Measurements from ENCODE around the gene GRIA4. TPM values are rescaled to one million over a fixed set of nuclear protein-coding genes. Genes with fewer than 3 reads are reported as not detected.

The GRIA4 gene
- polyA plus RNA-seq, 2 of the 4 experiments (the other 2 are of a cell fraction), result not detected

GRCh38 chr11:105840391-105840790, 230.5 kb downstream of the GRIA4 start (continued):
- TF ChIP-seq BHLHE40 (IDR thresholded peaks at IDR 0.05; ENCODE audit: low read depth, low read length) (no peak), NPAS2 (CRISPR knock-in tag; IDR thresholded peaks at IDR 0.05; ENCODE audit: borderline replicate concordance) (no peak), PBX3 (IDR thresholded peaks at IDR 0.05) (no peak), HEYL (CRISPR knock-in tag; IDR thresholded peaks at IDR 0.05) (no peak), MAZ (IDR thresholded peaks at IDR 0.05; ENCODE audit: borderline replicate concordance, low read depth, low read length) (no peak), EP300 (IDR thresholded peaks at IDR 0.05) (no peak), MYC (IDR thresholded peaks at IDR 0.05; ENCODE audit: borderline replicate concordance, low read length) (no peak)

DNA sequence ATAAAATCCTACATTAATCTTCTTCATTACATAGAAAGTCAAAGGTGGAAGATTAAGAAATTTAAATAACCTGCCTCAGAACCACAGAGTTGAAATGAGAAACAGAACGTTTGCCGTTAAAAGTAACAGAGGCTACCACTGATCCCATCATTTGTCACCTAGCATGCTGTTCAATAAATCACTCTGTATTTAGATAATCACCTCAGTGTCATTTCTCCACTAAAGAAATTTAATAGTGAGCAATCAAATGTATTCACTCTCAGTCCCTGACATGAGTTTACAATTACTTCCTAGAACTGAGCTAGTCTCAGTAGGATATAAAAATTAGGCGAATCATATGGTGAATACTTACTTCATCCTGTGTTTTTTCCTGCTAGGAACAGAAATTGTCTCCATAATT, 242.5 kb downstream of the GRIA4 start:
- CTCF ChIA-PET, result no interaction called here
- FAIRE-seq (no peak), ATAC-seq (no peak), DNase-seq (ENCODE audit: low read depth in 1 of 2, low spot score in 1 of 2) (no peak)
- H3K4me2 ChIP-seq, result no peak overlapping the region
- 55% methylated on average over 3 of the region's 3 CpGs for WGBS (ENCODE audit: missing lambda C conversion rate)
- no peaks in the 10 kb centered on the region for H3K4me1 ChIP-seq
- H3K27ac ChIP-seq, result no peak overlapping the region
- no peaks in the 10 kb centered on the region for H3K9me3 ChIP-seq
- TF ChIP-seq BHLHE40 (IDR thresholded peaks at IDR 0.05; ENCODE audit: low read depth, low read length) (no peak), KDM1A (IDR thresholded peaks at IDR 0.05; ENCODE audit: low read depth) (no peak), REST (IDR thresholded peaks at IDR 0.05) (no peak), RAD21 (conservative IDR thresholded peaks at IDR 0.05 in 1 of 2, IDR thresholded peaks at IDR 0.05 in 1 of 2) (no peak), NPAS2 (CRISPR knock-in tag; IDR thresholded peaks at IDR 0.05; ENCODE audit: borderline replicate concordance) (no peak), RNF2 (IDR thresholded peaks at IDR 0.05; ENCODE audit: borderline replicate concordance, low read depth) (no peak), MAFK (IDR thresholded peaks at IDR 0.05; ENCODE audit: partially characterized antibody) (no peak), SMC3 (IDR thresholded peaks at IDR 0.05) (no peak), KDM5A (IDR thresholded peaks at IDR 0.05) (no peak), HEYL (CRISPR knock-in tag; IDR thresholded peaks at IDR 0.05) (no peak), PHF8 (IDR thresholded peaks at IDR 0.05; ENCODE audit: borderline replicate concordance, low read depth) (no peak), ATOH8 (CRISPR knock-in tag; IDR thresholded peaks at IDR 0.05; ENCODE audit: low read depth) (no peak), MAZ (IDR thresholded peaks at IDR 0.05; ENCODE audit: borderline replicate concordance, low read depth, low read length) (no peak), POLR2A (IDR thresholded peaks at IDR 0.05; ENCODE audit: low read length) (no peak)
- TF ChIP-seq, protein P1, sequence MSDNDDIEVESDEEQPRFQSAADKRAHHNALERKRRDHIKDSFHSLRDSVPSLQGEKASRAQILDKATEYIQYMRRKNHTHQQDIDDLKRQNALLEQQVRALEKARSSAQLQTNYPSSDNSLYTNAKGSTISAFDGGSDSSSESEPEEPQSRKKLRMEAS (IDR thresholded peaks at IDR 0.05), result no peak
- TF ChIP-seq, protein P2, sequence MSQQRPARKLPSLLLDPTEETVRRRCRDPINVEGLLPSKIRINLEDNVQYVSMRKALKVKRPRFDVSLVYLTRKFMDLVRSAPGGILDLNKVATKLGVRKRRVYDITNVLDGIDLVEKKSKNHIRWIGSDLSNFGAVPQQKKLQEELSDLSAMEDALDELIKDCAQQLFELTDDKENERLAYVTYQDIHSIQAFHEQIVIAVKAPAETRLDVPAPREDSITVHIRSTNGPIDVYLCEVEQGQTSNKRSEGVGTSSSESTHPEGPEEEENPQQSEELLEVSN (IDR thresholded peaks at IDR 0.05; ENCODE audit: borderline replicate concordance, low read depth), result no peak
- TF ChIP-seq, protein P3, sequence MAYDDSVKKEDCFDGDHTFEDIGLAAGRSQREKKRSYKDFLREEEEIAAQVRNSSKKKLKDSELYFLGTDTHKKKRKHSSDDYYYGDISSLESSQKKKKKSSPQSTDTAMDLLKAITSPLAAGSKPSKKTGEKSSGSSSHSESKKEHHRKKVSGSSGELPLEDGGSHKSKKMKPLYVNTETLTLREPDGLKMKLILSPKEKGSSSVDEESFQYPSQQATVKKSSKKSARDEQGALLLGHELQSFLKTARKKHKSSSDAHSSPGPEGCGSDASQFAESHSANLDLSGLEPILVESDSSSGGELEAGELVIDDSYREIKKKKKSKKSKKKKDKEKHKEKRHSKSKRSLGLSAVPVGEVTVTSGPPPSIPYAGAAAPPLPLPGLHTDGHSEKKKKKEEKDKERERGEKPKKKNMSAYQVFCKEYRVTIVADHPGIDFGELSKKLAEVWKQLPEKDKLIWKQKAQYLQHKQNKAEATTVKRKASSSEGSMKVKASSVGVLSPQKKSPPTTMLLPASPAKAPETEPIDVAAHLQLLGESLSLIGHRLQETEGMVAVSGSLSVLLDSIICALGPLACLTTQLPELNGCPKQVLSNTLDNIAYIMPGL (CRISPR knock-in tag; IDR thresholded peaks at IDR 0.05; ENCODE audit: borderline replicate concordance), result no peak
- POLR2A ChIA-PET, result no interaction called here
- no peak overlapping the region for H3K4me3 ChIP-seq

Measured in A549 (cell line).